GM19463 (cell line): Measurements from ENCODE around the gene PRM2.

Experiments
- ATAC-seq: cut with Tn5 transposase; IDR thresholded peaks from one replicate; pipeline ENCODE4 v1.9.1; 2021; ENCODE audit warnings: mild to moderate bottlenecking, moderate library complexity; ENCODE audit not compliant: unreplicated experiment

PRM2 gene

GRCh38 chr16:11264155-11264832, 12.0 kb downstream of the PRM2 start:
- no peak for ATAC-seq

- no peak for ATAC-seq
Measured at GRCh38 chr16:11263737-11264136, 12.5 kb downstream of the PRM2 start.

GRCh38 chr16:11262915-11263314, 13.4 kb downstream of the PRM2 start:
- no peak for ATAC-seq

GRCh38 chr16:11260596-11260966, 15.7 kb downstream of the PRM2 start:
- ATAC-seq: no peak

GRCh38 chr16:11259655-11260595, 16.4 kb downstream of the PRM2 start:
- ATAC-seq: no peak

- ATAC-seq: no peak
Measured at GRCh38 chr16:11258553-11259492, 17.5 kb downstream of the PRM2 start.

- no peak for ATAC-seq
Measured at GRCh38 chr16:11257131-11257938, 18.9 kb downstream of the PRM2 start.

GRCh38 chr16:11256661-11257130, 19.6 kb downstream of the PRM2 start:
- ATAC-seq: no peak

- ATAC-seq: peak; percentile 52
Measured at GRCh38 chr16:11255737-11256660, 20.3 kb downstream of the PRM2 start, which contains the start of gene SOCS1. Gene SOCS1 (minus strand): TSS chr16:11256204. CDS start chr16:11255478, 726 bp downstream.

GRCh38 chr16:11254913-11255736, 21.2 kb downstream of the PRM2 start:
- no peak for ATAC-seq

GRCh38 chr16:11253995-11254912, 22.0 kb downstream of the PRM2 start:
- no peak for ATAC-seq

GRCh38 chr16:11253009-11253994, 23.0 kb downstream of the PRM2 start:
- no peak for ATAC-seq

- no peak for ATAC-seq
Measured at GRCh38 chr16:11252482-11252931, 23.8 kb downstream of the PRM2 start.

GRCh38 chr16:11251525-11252481, 24.5 kb downstream of the PRM2 start:
- ATAC-seq: no peak
